DND-41 (cell line): ENCODE measurements around the gene SPTLC2.
A peak's percentile ranks its signal among the peaks of the same experiment; 100 is the strongest.

Experiments used
- ATAC-seq: fragments of 200-7000 bp; cut with Tn5 transposase; 3 replicates; pipeline ENCODE4 v1.9.1; 2021; ENCODE audit warnings: low read depth; ENCODE audit not compliant: insufficient read depth
- DNase-seq: peaks from one replicate; pipeline ENCODE4 v3.0.0-alpha.2; 2020
- H2AFZ ChIP-seq: 2 replicates; pipeline ENCODE4 v1.6.0; 2012; ENCODE audit warnings: low read depth, low read length
- H3K27ac ChIP-seq: 2 replicates; pipeline ENCODE4 v1.5.1; 2012; ENCODE audit warnings: low read length, inconsistent platforms
- H3K27me3 ChIP-seq: fragments of 200-600 bp; sonication (generic); 2 replicates; pipeline ENCODE4 v1.6.0; 2012; ENCODE audit warnings: low read length, mild to moderate bottlenecking, inconsistent platforms; ENCODE audit not compliant: insufficient read depth, poor library complexity
- H3K36me3 ChIP-seq: 2 replicates; pipeline ENCODE4 v1.5.1; 2012; ENCODE audit warnings: low read length, inconsistent platforms; ENCODE audit not compliant: insufficient read depth
- H3K4me1 ChIP-seq: 2 replicates; pipeline ENCODE4 v1.5.1; 2012; ENCODE audit warnings: mild to moderate bottlenecking, low read length; ENCODE audit not compliant: insufficient read depth
- H3K4me2 ChIP-seq: 2 replicates; pipeline ENCODE4 v1.6.0; 2012; ENCODE audit warnings: mild to moderate bottlenecking, moderate library complexity, low read length, inconsistent platforms; ENCODE audit not compliant: insufficient read depth
- H3K4me3 ChIP-seq, 2 experiments: fragments of 200-600 bp in 1 of 2; shearing (Covaris generic) in 1 of 2; 2 replicates each; pipeline ENCODE4 v1.5.1; 2012 to 2016; ENCODE audit warnings: inconsistent platforms in 2 of 2, low read length in 2 of 2, mild to moderate bottlenecking in 2 of 2, low read depth in 1 of 2, moderate library complexity in 1 of 2
- H3K79me2 ChIP-seq: 2 replicates; pipeline ENCODE4 v1.6.0; 2012; ENCODE audit warnings: low read length, inconsistent platforms; ENCODE audit not compliant: insufficient read depth
- H3K9ac ChIP-seq: 2 replicates; pipeline ENCODE4 v1.6.0; 2012; ENCODE audit warnings: low read depth, mild to moderate bottlenecking, inconsistent platforms, low read length, moderate library complexity
- H3K9me3 ChIP-seq: 2 replicates; pipeline ENCODE4 v1.5.1; 2012; ENCODE audit warnings: low read length, moderate library complexity, mild to moderate bottlenecking, inconsistent platforms; ENCODE audit not compliant: insufficient read depth, severe bottlenecking
- H4K20me1 ChIP-seq: 2 replicates; pipeline ENCODE4 v1.6.0; 2012; ENCODE audit warnings: low read length; ENCODE audit not compliant: insufficient read depth
- CTCF ChIP-seq: IDR thresholded peaks from 2 replicates; pipeline ENCODE4 v1.5.1; 2012; ENCODE audit warnings: borderline replicate concordance, low read length, moderate library complexity, mild to moderate bottlenecking; ENCODE audit not compliant: poor library complexity, severe bottlenecking; ENCODE audit errors: extremely low read depth
- EZH2 ChIP-seq: IDR thresholded peaks from 3 replicates; pipeline ENCODE4 v1.6.1; 2012; ENCODE audit warnings: borderline replicate concordance, low read depth, mild to moderate bottlenecking, moderate library complexity, low read length, inconsistent platforms; ENCODE audit not compliant: severe bottlenecking

SPTLC2 gene

DNA sequence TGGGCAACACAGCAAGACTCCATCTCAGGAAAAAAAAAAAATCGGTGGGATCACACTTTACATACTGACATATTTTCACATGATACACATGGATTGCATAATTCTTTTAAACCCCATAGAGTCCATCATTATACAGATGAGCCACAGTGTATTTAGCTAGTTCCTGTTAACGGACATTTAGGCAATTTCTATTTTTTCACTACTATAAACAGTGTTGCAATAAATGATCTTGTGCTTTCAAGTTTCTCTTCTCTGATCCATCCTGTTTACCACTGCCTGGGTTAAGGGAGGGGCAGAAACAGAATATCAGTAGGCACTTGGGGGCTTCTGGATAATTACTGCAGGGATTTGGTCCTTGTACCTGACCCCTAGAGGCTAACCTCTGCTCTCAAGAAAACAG is 43.4 kb upstream of the SPTLC2 start:
- H3K4me3 ChIP-seq: no peak overlapping the region
- ATAC-seq (no peak), DNase-seq (no peak)
- H4K20me1 ChIP-seq: no peaks in the 10 kb centered on the region
- H2AFZ ChIP-seq: no peak overlapping the region
- no peaks in the 10 kb centered on the region for H3K9me3 ChIP-seq
- no peaks in the 10 kb centered on the region for H3K36me3 ChIP-seq
- H3K4me1 ChIP-seq: no peaks in the 10 kb centered on the region
- TF ChIP-seq EZH2: no peak
- TF ChIP-seq CTCF: no peak
- H3K27ac ChIP-seq: no peak overlapping the region
- H3K4me2 ChIP-seq: no peak overlapping the region
- no peaks in the 10 kb centered on the region for H3K27me3 ChIP-seq
- H3K79me2 ChIP-seq: no peaks in the 10 kb centered on the region
- no peak overlapping the region for H3K9ac ChIP-seq

- H3K4me1 ChIP-seq: no peaks in the 10 kb centered on the region
- H4K20me1 ChIP-seq: no peaks in the 10 kb centered on the region
- no peak overlapping the region for H3K4me2 ChIP-seq
- no peaks in the 10 kb centered on the region for H3K27me3 ChIP-seq
- no peak for DNase-seq
- no peak overlapping the region for H2AFZ ChIP-seq
- H3K79me2 ChIP-seq: no peaks in the 10 kb centered on the region
- TF ChIP-seq EZH2 (no peak), CTCF (no peak)
- no peak for ATAC-seq
- no peak overlapping the region for H3K4me3 ChIP-seq
- no peak overlapping the region for H3K9ac ChIP-seq
- no peaks in the 10 kb centered on the region for H3K36me3 ChIP-seq
- no peak overlapping the region for H3K27ac ChIP-seq
- H3K9me3 ChIP-seq: no peaks in the 10 kb centered on the region
Measured at GRCh38 chr14:77657280-77657679, 40.8 kb upstream of the SPTLC2 start.

GRCh38 chr14:77654001-77654441 is 37.6 kb upstream of the SPTLC2 start:
- H2AFZ ChIP-seq: peak overlapping the region; percentile 24
- peak; percentile 60 for ATAC-seq
- no peaks in the 10 kb centered on the region for H3K79me2 ChIP-seq
- no peaks in the 10 kb centered on the region for H3K9me3 ChIP-seq
- H3K4me3 ChIP-seq: no peak overlapping the region
- H4K20me1 ChIP-seq: no peaks in the 10 kb centered on the region
- H3K36me3 ChIP-seq: no peaks in the 10 kb centered on the region
- DNase-seq: peak; percentile 9
- H3K9ac ChIP-seq: no peak overlapping the region
- no peaks in the 10 kb centered on the region for H3K27me3 ChIP-seq
- H3K4me1 ChIP-seq: no peaks in the 10 kb centered on the region
- no peak for TF ChIP-seq EZH2
- TF ChIP-seq CTCF: no peak
- H3K27ac ChIP-seq: no peak overlapping the region
- H3K4me2 ChIP-seq: no peak overlapping the region

DNA sequence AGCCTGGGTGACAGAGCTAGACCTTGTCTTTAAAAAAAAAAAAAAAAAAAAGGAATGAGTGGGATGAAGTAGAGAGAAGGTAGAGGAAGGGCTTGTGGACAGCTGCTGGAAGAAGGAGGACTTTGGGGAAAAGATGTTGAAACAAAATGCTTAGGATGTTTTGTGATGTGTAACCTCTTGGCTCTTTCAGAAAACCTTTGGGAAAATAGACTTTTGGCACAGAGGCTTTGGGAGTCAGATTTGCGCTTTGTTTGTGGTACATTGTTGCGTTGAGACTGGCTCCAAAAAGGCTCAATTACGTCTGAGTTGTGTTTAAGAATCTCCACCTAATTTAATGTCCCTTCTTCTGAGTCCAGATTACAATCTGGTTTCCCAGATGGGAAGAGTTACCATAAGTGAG is 32.9 kb upstream of the SPTLC2 start:
- H4K20me1 ChIP-seq: no peaks in the 10 kb centered on the region
- H3K4me3 ChIP-seq: no peak overlapping the region
- no peak overlapping the region for H3K27ac ChIP-seq
- no peaks in the 10 kb centered on the region for H3K27me3 ChIP-seq
- H3K9ac ChIP-seq: no peak overlapping the region
- H3K4me1 ChIP-seq: no peaks in the 10 kb centered on the region
- no peak overlapping the region for H2AFZ ChIP-seq
- no peaks in the 10 kb centered on the region for H3K36me3 ChIP-seq
- no peak overlapping the region for H3K4me2 ChIP-seq
- ATAC-seq (no peak), DNase-seq (no peak)
- no peak for TF ChIP-seq EZH2
- TF ChIP-seq CTCF: no peak
- H3K9me3 ChIP-seq: no peaks in the 10 kb centered on the region
- no peaks in the 10 kb centered on the region for H3K79me2 ChIP-seq
